Breast epithelium (tissue), 3 donors: ENCODE results near the gene ZMYND8.

Experiments
- CTCF ChIP-seq, 3 donors: fragments of 450-650 bp; IDR thresholded peaks; one replicate each; pipeline ENCODE4 v1.5.1; 2016 to 2017; ENCODE audit warnings: antibody characterized with exemption in 3 of 3, mild to moderate bottlenecking in 3 of 3, moderate library complexity in 3 of 3
- POLR2A ChIP-seq: fragments of 450-650 bp; IDR thresholded peaks from one replicate; pipeline ENCODE4 v1.6.1; 2016; ENCODE audit warnings: antibody characterized with exemption, mild to moderate bottlenecking, moderate library complexity

DNA sequence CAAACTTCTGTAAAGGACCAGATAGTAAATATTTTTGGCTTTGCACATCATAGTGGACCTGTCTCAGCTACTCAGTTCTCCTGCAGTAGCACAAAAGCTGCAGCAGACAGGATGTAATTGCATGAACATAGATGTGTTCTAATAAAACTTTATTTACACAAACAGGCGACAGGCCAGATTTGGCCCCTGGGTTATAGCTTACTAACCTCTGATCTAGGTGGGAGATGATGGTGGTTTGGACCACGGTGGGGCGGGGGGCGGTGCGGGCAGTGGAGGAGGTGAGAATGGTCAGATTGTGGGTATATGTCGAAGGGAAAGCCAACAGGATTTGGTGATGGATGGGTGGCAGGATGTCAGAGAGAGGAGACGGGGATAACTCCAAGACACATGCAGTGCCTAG lies 196.3 kb downstream of the ZMYND8 start:
- TF ChIP-seq CTCF (IDR thresholded peaks at IDR 0.05) (no peak), POLR2A (no peak)
